ENCODE measurements around the gene MTMR10.

Gene MTMR10

GRCh38 chr15:30992249-30992864 lies 929 bp upstream of the MTMR10 start:
- peak overlapping the region; percentile 95 for H3K9ac ChIP-seq (ENCODE audit: low read depth, low read length)
- no peaks in the 10 kb centered on the region for H3K4me1 ChIP-seq (ENCODE audit: insufficient read depth, low read length)
- no peaks in the 10 kb centered on the region for H3K36me3 ChIP-seq (ENCODE audit: insufficient read depth, low read length)
- H3K9me3 ChIP-seq (ENCODE audit: control insufficient read depth, insufficient read depth, low read length): no peaks in the 10 kb centered on the region

DNA sequence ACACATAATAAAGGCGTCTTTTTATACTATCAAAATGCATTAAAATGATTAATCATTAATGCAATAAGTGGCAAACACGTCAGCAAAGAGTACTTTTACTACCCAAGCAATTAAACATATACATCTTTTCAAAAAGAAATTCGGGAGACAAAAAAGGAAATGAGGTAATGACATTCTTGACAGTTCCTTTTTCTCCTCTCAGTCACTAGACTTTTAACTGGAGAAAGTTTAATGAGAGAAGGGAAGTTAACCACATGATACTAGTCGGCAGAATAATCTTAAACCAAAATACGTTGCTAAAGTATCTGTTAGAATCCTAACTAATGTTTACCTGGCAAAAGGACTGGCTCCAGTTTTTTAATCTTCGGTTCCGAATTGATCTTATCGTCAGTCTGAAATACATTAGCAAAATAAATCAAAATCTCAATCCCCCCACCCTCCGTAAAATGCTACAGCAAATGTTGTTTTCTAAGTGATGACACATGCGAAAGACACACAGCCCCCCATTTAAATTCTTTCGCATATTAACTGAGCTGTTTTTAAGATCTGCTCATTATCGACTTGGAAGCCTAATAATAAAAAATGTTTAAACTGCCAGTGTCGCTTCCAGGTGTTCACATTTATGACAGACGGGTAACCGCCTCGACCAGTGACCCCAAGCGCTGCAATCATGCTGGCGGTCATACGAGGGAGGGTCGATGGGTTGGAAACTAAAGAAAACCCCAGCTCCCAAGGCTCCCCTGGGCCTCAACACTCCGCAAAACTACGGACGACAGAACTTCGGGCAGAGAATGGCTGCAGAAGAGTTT lies 778 bp downstream of the MTMR10 start:
- H3K4me1 ChIP-seq (ENCODE audit: insufficient read depth, low read length): no peaks in the 10 kb centered on the region

DNA sequence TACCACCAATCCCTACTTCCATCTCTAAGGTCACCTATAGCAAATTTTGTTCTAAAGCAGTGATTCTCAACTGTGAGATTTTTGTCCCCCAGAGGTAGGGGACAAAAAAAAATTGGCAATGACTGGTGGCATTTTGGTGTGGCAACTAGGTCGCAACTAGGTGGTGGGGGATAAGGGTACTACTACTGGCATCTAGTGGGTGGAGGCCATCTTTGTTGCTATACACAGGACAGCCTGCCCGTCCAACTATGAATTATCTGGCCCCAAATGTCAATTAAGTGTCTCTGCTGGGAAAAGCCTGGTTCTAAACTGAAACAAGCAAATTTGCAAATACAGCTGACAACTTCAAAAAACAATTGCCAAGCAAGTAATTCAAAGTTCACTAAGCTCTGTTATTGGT lies 1.4 kb downstream of the MTMR10 start:
- H3K4me1 ChIP-seq (ENCODE audit: insufficient read depth, low read length): peaks cover 4% of the 10 kb centered on the region; the same call in 1 of the 2 replicates
- no peaks in the 10 kb centered on the region for H3K36me3 ChIP-seq (ENCODE audit: insufficient read depth, low read length)
- H3K9me3 ChIP-seq (ENCODE audit: control insufficient read depth, insufficient read depth, low read length): no peaks in the 10 kb centered on the region
- H3K9ac ChIP-seq (ENCODE audit: low read depth, low read length): peak overlapping the region; percentile 95; the same call in 1 of the 2 replicates

More for the DNA sequence above, 778 bp downstream of the MTMR10 start:
- H3K9ac ChIP-seq (ENCODE audit: low read depth, low read length): peak overlapping the region; percentile 95
- H3K36me3 ChIP-seq (ENCODE audit: insufficient read depth, low read length): no peaks in the 10 kb centered on the region
- no peaks in the 10 kb centered on the region for H3K9me3 ChIP-seq (ENCODE audit: control insufficient read depth, insufficient read depth, low read length)

DNA sequence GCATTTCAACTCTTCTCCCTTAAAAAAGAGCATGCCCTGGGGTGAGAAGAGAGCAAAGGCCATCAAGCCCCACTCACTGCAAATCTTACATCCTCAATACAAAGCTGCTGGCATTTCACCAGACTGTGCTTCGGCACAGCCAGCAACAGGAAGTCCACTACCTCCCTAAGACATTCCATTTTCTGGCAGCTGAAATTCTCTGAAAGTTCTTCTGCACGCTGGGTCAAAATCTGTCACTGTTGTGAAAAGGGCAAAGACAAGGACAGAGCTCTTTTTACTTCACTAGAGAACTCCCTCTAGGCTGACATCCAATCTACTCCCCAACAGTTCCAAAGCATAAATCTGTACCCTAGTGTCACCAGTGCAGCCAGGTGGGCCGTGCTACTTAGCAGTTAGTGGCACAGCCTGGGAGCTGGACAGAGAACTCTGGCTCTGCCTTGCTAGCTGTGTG lies 6.3 kb downstream of the MTMR10 start:
- Histone ChIP-seq H3K9me3 (ENCODE audit: control insufficient read depth, insufficient read depth, low read length) (no peaks in the 10 kb centered on the region), H3K36me3 (ENCODE audit: insufficient read depth, low read length) (0 out of 2 replicates have a peak, but pooled peaks cover 2% of the 10 kb centered on the region), H3K9ac (ENCODE audit: low read depth, low read length) (no peak overlapping the region), H3K4me1 (ENCODE audit: insufficient read depth, low read length) (peaks cover 7% of the 10 kb centered on the region; the same call in 1 of the 2 replicates)

DNA sequence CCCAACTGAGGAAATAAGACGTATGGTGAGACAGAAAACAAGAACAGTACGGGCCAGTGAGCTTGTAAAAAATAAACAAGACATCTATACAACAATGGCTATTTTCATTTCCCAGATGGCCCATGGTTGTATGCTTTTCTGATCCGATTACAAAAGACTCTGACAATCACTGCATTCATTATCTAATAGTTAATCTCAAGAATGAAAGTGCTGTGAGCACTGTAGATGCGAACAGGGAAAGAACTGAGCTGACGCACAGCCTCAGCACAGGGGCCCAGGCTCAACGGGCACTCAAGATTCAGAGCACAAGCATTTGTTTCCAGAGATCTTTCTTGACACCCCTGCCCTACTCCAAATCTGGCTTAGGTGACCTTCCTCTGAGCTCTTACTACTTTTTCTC lies 6.9 kb downstream of the MTMR10 start:
- Histone ChIP-seq H3K9me3 (ENCODE audit: control insufficient read depth, insufficient read depth, low read length) (no peaks in the 10 kb centered on the region), H3K4me1 (ENCODE audit: insufficient read depth, low read length) (peaks cover 7% of the 10 kb centered on the region; the same call in 1 of the 2 replicates), H3K36me3 (ENCODE audit: insufficient read depth, low read length) (0 out of 2 replicates have a peak, but pooled peaks cover 2% of the 10 kb centered on the region), H3K9ac (ENCODE audit: low read depth, low read length) (no peak overlapping the region)

GRCh38 chr15:30984118-30984517 lies 7.3 kb downstream of the MTMR10 start:
- Histone ChIP-seq H3K9ac (ENCODE audit: low read depth, low read length) (no peak overlapping the region), H3K9me3 (ENCODE audit: control insufficient read depth, insufficient read depth, low read length) (no peaks in the 10 kb centered on the region), H3K36me3 (ENCODE audit: insufficient read depth, low read length) (0 out of 2 replicates have a peak, but pooled peaks cover 2% of the 10 kb centered on the region), H3K4me1 (ENCODE audit: insufficient read depth, low read length) (peaks cover 7% of the 10 kb centered on the region; the same call in 1 of the 2 replicates)

DNA sequence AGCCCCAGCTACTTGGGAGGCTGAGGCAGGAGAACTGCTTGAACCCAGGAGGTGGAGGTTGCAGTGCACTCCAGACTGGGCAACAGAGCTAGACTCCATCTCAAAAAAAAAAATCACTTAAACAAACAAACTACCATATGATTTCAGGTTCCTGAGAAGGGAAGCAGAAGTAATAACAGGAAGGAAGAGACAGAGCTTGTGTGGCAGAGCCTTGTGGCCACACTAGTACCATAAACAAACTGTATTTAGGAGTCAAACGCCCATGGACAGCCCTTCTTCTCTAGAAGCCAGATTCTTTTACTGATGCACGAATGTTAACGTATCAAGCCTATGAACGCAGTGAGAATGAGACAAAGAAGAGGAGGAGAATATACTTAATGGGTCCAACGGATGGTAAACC lies 12.0 kb downstream of the MTMR10 start:
- no peaks in the 10 kb centered on the region for H3K4me1 ChIP-seq (ENCODE audit: insufficient read depth, low read length)
- peaks cover 2% of the 10 kb centered on the region; the same call in 1 of the 2 replicates for H3K36me3 ChIP-seq (ENCODE audit: insufficient read depth, low read length)
- H3K9me3 ChIP-seq (ENCODE audit: control insufficient read depth, insufficient read depth, low read length): no peaks in the 10 kb centered on the region
- H3K9ac ChIP-seq (ENCODE audit: low read depth, low read length): no peak overlapping the region

DNA sequence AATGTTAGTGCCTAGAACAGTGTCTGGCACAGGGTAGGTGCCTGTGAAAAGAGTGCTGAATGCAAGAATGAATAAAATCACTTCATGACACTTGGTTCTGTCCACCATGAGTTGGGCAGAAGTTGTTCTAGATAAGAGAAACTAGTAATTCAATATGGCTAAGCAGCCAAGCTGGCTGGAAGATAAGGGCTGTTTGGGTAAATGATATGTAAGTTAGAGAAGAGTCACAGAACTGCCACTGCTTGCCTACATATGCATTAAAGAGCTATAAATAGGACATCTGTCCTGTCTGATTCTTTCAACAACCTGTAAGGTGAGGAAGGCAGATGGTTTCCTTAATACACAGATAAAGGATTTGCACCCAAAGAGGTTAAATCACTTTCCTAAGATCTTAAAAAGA lies 13.1 kb downstream of the MTMR10 start:
- peaks cover 2% of the 10 kb centered on the region; the same call in 1 of the 2 replicates for H3K36me3 ChIP-seq (ENCODE audit: insufficient read depth, low read length)
- H3K4me1 ChIP-seq (ENCODE audit: insufficient read depth, low read length): no peaks in the 10 kb centered on the region

GRCh38 chr15:30974112-30974511 lies 17.3 kb downstream of the MTMR10 start:
- H3K9ac ChIP-seq (ENCODE audit: low read depth, low read length): no peak overlapping the region
- H3K9me3 ChIP-seq (ENCODE audit: control insufficient read depth, insufficient read depth, low read length): no peaks in the 10 kb centered on the region
- no peaks in the 10 kb centered on the region; the same call in 1 of the 2 replicates for H3K36me3 ChIP-seq (ENCODE audit: insufficient read depth, low read length)
- peaks cover 2% of the 10 kb centered on the region; the same call in 1 of the 2 replicates for H3K4me1 ChIP-seq (ENCODE audit: insufficient read depth, low read length)

More for the DNA sequence above, 13.1 kb downstream of the MTMR10 start:
- H3K9ac ChIP-seq (ENCODE audit: low read depth, low read length): no peak overlapping the region
- no peaks in the 10 kb centered on the region for H3K9me3 ChIP-seq (ENCODE audit: control insufficient read depth, insufficient read depth, low read length)

DNA sequence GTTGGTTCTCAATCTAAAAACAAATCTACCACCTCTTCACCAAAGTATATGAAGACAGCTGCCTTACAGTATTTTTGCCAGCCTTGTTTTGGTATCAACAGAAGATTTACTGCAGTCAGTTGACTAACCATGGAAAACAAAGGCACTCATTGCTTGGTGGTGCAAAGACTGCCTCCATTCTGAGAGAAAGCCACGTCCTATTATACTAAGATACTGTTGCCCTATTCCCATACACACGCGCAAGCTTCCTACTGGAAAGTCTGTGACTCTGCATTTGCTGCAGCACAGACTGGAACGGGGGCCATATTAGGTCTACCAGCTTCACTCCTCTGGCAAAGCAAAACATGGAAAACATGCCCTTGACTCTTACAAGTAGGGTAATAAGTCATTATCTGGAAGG lies 18.0 kb downstream of the MTMR10 start:
- peaks cover 2% of the 10 kb centered on the region; the same call in 1 of the 2 replicates for H3K4me1 ChIP-seq (ENCODE audit: insufficient read depth, low read length)
- no peaks in the 10 kb centered on the region for H3K9me3 ChIP-seq (ENCODE audit: control insufficient read depth, insufficient read depth, low read length)
- no peaks in the 10 kb centered on the region; the same call in 1 of the 2 replicates for H3K36me3 ChIP-seq (ENCODE audit: insufficient read depth, low read length)
- H3K9ac ChIP-seq (ENCODE audit: low read depth, low read length): no peak overlapping the region

- H3K4me1 ChIP-seq (ENCODE audit: insufficient read depth, low read length): peaks cover 2% of the 10 kb centered on the region; the same call in 1 of the 2 replicates
- H3K36me3 ChIP-seq (ENCODE audit: insufficient read depth, low read length): peaks cover 4% of the 10 kb centered on the region; the same call in 1 of the 2 replicates
- H3K9ac ChIP-seq (ENCODE audit: low read depth, low read length): no peak overlapping the region
- H3K9me3 ChIP-seq (ENCODE audit: control insufficient read depth, insufficient read depth, low read length): no peaks in the 10 kb centered on the region
Observed at GRCh38 chr15:30969724-30970123, 21.7 kb downstream of the MTMR10 start.

- Histone ChIP-seq H3K4me1 (ENCODE audit: insufficient read depth, low read length) (no peaks in the 10 kb centered on the region; the same call in 1 of the 2 replicates), H3K36me3 (ENCODE audit: insufficient read depth, low read length) (peaks cover 17% of the 10 kb centered on the region), H3K9ac (ENCODE audit: low read depth, low read length) (no peak overlapping the region), H3K9me3 (ENCODE audit: control insufficient read depth, insufficient read depth, low read length) (no peaks in the 10 kb centered on the region)
Observed at GRCh38 chr15:30963681-30964080, 27.7 kb downstream of the MTMR10 start.

DNA sequence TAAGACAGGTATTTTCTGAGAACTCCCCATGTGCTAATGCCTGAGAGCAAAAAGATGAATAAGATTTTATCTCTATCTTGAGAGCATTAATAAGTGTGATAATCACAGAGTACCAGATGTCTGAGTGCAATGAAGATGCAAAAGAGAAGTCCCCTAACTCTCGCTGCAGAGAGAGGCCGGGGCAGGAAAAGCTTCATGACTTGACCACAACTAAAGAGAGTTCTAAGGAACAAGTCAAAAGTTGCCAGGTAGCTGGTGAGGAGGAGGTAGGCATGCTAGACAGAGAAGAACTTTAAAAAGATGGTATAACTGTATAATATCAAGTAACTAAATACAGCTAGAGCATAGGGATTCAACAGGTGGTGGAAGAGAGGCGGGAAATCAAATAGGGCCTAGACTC lies 28.8 kb downstream of the MTMR10 start:
- Histone ChIP-seq H3K36me3 (ENCODE audit: insufficient read depth, low read length) (peaks cover 18% of the 10 kb centered on the region), H3K4me1 (ENCODE audit: insufficient read depth, low read length) (no peaks in the 10 kb centered on the region; the same call in 1 of the 2 replicates), H3K9me3 (ENCODE audit: control insufficient read depth, insufficient read depth, low read length) (no peaks in the 10 kb centered on the region), H3K9ac (ENCODE audit: low read depth, low read length) (no peak overlapping the region)

DNA sequence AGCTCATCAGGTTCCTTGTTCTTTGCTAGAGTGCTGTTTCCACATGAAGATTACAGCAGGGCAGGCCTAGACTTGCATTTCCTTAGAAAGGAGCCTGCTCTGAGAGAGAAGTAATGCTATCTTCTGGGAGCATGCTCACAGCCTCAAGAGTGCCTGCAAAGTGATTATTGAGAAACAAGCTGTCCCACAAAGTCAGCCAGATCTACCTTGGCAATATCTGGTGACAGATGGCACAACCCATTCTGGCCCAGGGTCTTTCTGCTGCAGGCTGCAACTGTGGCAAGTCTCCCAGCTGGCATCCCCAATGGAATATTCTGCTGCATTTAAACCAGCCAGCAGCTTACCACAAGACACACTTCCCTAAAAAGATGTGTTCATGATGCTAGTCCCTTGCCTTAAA lies 29.3 kb downstream of the MTMR10 start:
- Histone ChIP-seq H3K9ac (ENCODE audit: low read depth, low read length) (no peak overlapping the region), H3K9me3 (ENCODE audit: control insufficient read depth, insufficient read depth, low read length) (no peaks in the 10 kb centered on the region), H3K4me1 (ENCODE audit: insufficient read depth, low read length) (no peaks in the 10 kb centered on the region; the same call in 1 of the 2 replicates), H3K36me3 (ENCODE audit: insufficient read depth, low read length) (peaks cover 18% of the 10 kb centered on the region)
